ENCODE measurements around the gene MLLT10. TPM values are rescaled to one million over a fixed set of nuclear protein-coding genes. Genes with fewer than 3 reads are reported as not detected.
"Not testable (repeated sequence)": the region's sequence is repeated elsewhere in the genome, so short reads cannot be mapped to it uniquely, and the experiment has no call there.

Gene MLLT10
- total RNA-seq, 1 donor from 2014 or later: 43.9 TPM

GRCh38 chr10:21534280-21534586, 201 bp downstream of the MLLT10 start:
- no peak for DNase-seq (ENCODE audit: extremely low spot score, unreplicated experiment)
- peak overlapping the region; percentile 77 for H3K27ac Mint-ChIP-seq (ENCODE audit: unreplicated experiment)
- H3K4me1 Mint-ChIP-seq (ENCODE audit: unreplicated experiment): peaks cover 40% of the 10 kb centered on the region
- no peaks in the 10 kb centered on the region for H3K9me3 Mint-ChIP-seq (ENCODE audit: unreplicated experiment)
- no peak for TF ChIP-seq CTCF (IDR thresholded peaks at IDR 0.05)
- H3K27me3 Mint-ChIP-seq (ENCODE audit: unreplicated experiment): no peaks in the 10 kb centered on the region
- H3K36me3 Mint-ChIP-seq (ENCODE audit: unreplicated experiment): peaks cover 4% of the 10 kb centered on the region
- peak overlapping the region; percentile 78 for H3K4me3 Mint-ChIP-seq (ENCODE audit: unreplicated experiment)

GRCh38 chr10:21534604-21535493, 817 bp downstream of the MLLT10 start:
- H3K4me3 Mint-ChIP-seq (ENCODE audit: unreplicated experiment): peak overlapping the region; percentile 81
- peak overlapping the region; percentile 81 for H3K27ac Mint-ChIP-seq (ENCODE audit: unreplicated experiment)
- H3K27me3 Mint-ChIP-seq (ENCODE audit: unreplicated experiment): no peaks in the 10 kb centered on the region
- H3K4me1 Mint-ChIP-seq (ENCODE audit: unreplicated experiment): peaks cover 35% of the 10 kb centered on the region
- peaks cover 8% of the 10 kb centered on the region for H3K36me3 Mint-ChIP-seq (ENCODE audit: unreplicated experiment)
- no peaks in the 10 kb centered on the region for H3K9me3 Mint-ChIP-seq (ENCODE audit: unreplicated experiment)
- DNase-seq (ENCODE audit: extremely low spot score, unreplicated experiment): peak; percentile 86
- peak; percentile 13 for TF ChIP-seq CTCF (IDR thresholded peaks at IDR 0.05)

GRCh38 chr10:21535494-21535965, 1.5 kb downstream of the MLLT10 start:
- Mint-ChIP-seq H3K27ac (ENCODE audit: unreplicated experiment) (peak overlapping the region; percentile 81), H3K4me3 (ENCODE audit: unreplicated experiment) (peak overlapping the region; percentile 81), H3K4me1 (ENCODE audit: unreplicated experiment) (peaks cover 33% of the 10 kb centered on the region), H3K27me3 (ENCODE audit: unreplicated experiment) (no peaks in the 10 kb centered on the region), H3K9me3 (ENCODE audit: unreplicated experiment) (no peaks in the 10 kb centered on the region), H3K36me3 (ENCODE audit: unreplicated experiment) (peaks cover 12% of the 10 kb centered on the region)
- no peak for TF ChIP-seq CTCF (IDR thresholded peaks at IDR 0.05)
- no peak for DNase-seq (ENCODE audit: extremely low spot score, unreplicated experiment)

GRCh38 chr10:21535976-21536375, 1.9 kb downstream of the MLLT10 start:
- not testable (repeated sequence) for H3K9me3 Mint-ChIP-seq (ENCODE audit: unreplicated experiment); DNase-seq (ENCODE audit: extremely low spot score, unreplicated experiment); H3K27me3 Mint-ChIP-seq (ENCODE audit: unreplicated experiment)
- Mint-ChIP-seq H3K4me3 (ENCODE audit: unreplicated experiment) (peak overlapping the region; percentile 81), H3K27ac (ENCODE audit: unreplicated experiment) (peak overlapping the region; percentile 81), H3K36me3 (ENCODE audit: unreplicated experiment) (peaks cover 12% of the 10 kb centered on the region), H3K4me1 (ENCODE audit: unreplicated experiment) (peaks cover 29% of the 10 kb centered on the region)

- DNase-seq (ENCODE audit: extremely low spot score, unreplicated experiment): no peak
- Mint-ChIP-seq H3K27me3 (ENCODE audit: unreplicated experiment) (no peaks in the 10 kb centered on the region), H3K27ac (ENCODE audit: unreplicated experiment) (peak overlapping the region; percentile 58), H3K4me3 (ENCODE audit: unreplicated experiment) (no peak overlapping the region), H3K4me1 (ENCODE audit: unreplicated experiment) (peaks cover 27% of the 10 kb centered on the region), H3K36me3 (ENCODE audit: unreplicated experiment) (peaks cover 20% of the 10 kb centered on the region), H3K9me3 (ENCODE audit: unreplicated experiment) (no peaks in the 10 kb centered on the region)
- no peak for TF ChIP-seq CTCF (IDR thresholded peaks at IDR 0.05)
These were observed 2.8 kb downstream of the MLLT10 start for GRCh38 chr10:21536874-21537273.

GRCh38 chr10:21540701-21541100, 6.7 kb downstream of the MLLT10 start:
- peaks cover 42% of the 10 kb centered on the region for H3K36me3 Mint-ChIP-seq (ENCODE audit: unreplicated experiment)
- H3K4me1 Mint-ChIP-seq (ENCODE audit: unreplicated experiment); DNase-seq (ENCODE audit: extremely low spot score, unreplicated experiment); H3K27ac Mint-ChIP-seq (ENCODE audit: unreplicated experiment); H3K27me3 Mint-ChIP-seq (ENCODE audit: unreplicated experiment); H3K9me3 Mint-ChIP-seq (ENCODE audit: unreplicated experiment); H3K4me3 Mint-ChIP-seq (ENCODE audit: unreplicated experiment): not testable (repeated sequence)

Measured in osteocyte (in vitro differentiated cells).